Measurements from ENCODE around the gene EIF2AK2.

EIF2AK2 gene

GRCh38 chr2:37098416-37099118 lies 58.2 kb downstream of the EIF2AK2 start:
- DNase-seq = no peak

- DNase-seq = no peak
Observed at GRCh38 chr2:37096568-37096967, 60.2 kb downstream of the EIF2AK2 start.

- no peak for DNase-seq
Observed at GRCh38 chr2:37091873-37092272, 64.9 kb downstream of the EIF2AK2 start.

- DNase-seq = no peak
Observed at GRCh38 chr2:37090019-37090477, 66.7 kb downstream of the EIF2AK2 start.

- DNase-seq = peak; percentile 14
Observed at GRCh38 chr2:37085731-37086147, 71.0 kb downstream of the EIF2AK2 start.

- DNase-seq = no peak
Observed at GRCh38 chr2:37084797-37085196, 72.0 kb downstream of the EIF2AK2 start.

- DNase-seq = peak; percentile 93
Observed at GRCh38 chr2:37083873-37084794, 72.6 kb downstream of the EIF2AK2 start, which contains the start of the genes GPATCH11 and HEATR5B. Gene GPATCH11 (plus strand): TSS chr2:37084518. CDS start chr2:37088382, 3,864 bp downstream. Gene HEATR5B (minus strand): TSS chr2:37084372. CDS start chr2:37083414, 958 bp downstream.

- DNase-seq = no peak
Observed at GRCh38 chr2:37080689-37081088, 76.1 kb downstream of the EIF2AK2 start.

- DNase-seq = no peak
Observed at GRCh38 chr2:37080266-37080665, 76.5 kb downstream of the EIF2AK2 start.

GRCh38 chr2:37070931-37071330 lies 85.8 kb downstream of the EIF2AK2 start:
- DNase-seq = no peak

- no peak for DNase-seq
Observed at GRCh38 chr2:37068686-37069085, 88.1 kb downstream of the EIF2AK2 start.

GRCh38 chr2:37061776-37062175 lies 95.0 kb downstream of the EIF2AK2 start:
- DNase-seq = no peak

GRCh38 chr2:37061013-37061711 lies 95.6 kb downstream of the EIF2AK2 start:
- DNase-seq = no peak

- DNase-seq = no peak
Observed at GRCh38 chr2:37060446-37060845, 96.3 kb downstream of the EIF2AK2 start.

GRCh38 chr2:37059841-37060240 lies 96.9 kb downstream of the EIF2AK2 start:
- no peak for DNase-seq

- DNase-seq = no peak
Observed at GRCh38 chr2:37052600-37053332, 104.0 kb downstream of the EIF2AK2 start.

All from stimulated activated CD4-positive, alpha-beta T cell treated with anti-CD3 and anti-CD28 coated beads, Interleukin-1b, Interleukin-23, amount 100 ng/mL, for 48 hours (primary cell).